Measurements from ENCODE around the gene MAVS. TPM values are rescaled to one million over a fixed set of nuclear protein-coding genes. Genes with fewer than 3 reads are reported as not detected.

Gene MAVS
- total RNA-seq, 2 donors from 2014 or later: 35.2 to 42.1 TPM

- Histone ChIP-seq H3K27ac (no peak overlapping the region), H3K27me3 (replicated peaks; ENCODE audit: insufficient read depth) (no peaks in the 10 kb centered on the region), H3K36me3 (peaks cover 49% of the 10 kb centered on the region), H3K9me3 (no peaks in the 10 kb centered on the region), H3K4me1 (ENCODE audit: control insufficient read depth in 1 of 2, low read depth in 2 of 2) (no peaks in the 10 kb centered on the region), H3K4me3 (no peak overlapping the region)
- DNase-seq (ENCODE audit: low spot score) (no peak), ATAC-seq (ENCODE audit: insufficient number of reproducible peaks, low FRiP score, low read depth) (no peak)
- TF ChIP-seq CTCF (IDR thresholded peaks at IDR 0.05): no peak
Observed at GRCh38 chr20:3866464-3866863, 19.8 kb downstream of the MAVS start.

GRCh38 chr20:3867802-3868201, 21.2 kb downstream of the MAVS start:
- Histone ChIP-seq H3K9me3 (no peaks in the 10 kb centered on the region), H3K36me3 (peaks cover 35% of the 10 kb centered on the region), H3K4me1 (ENCODE audit: control insufficient read depth in 1 of 2, low read depth in 2 of 2) (no peaks in the 10 kb centered on the region), H3K4me3 (no peak overlapping the region), H3K27me3 (replicated peaks; ENCODE audit: insufficient read depth) (no peaks in the 10 kb centered on the region), H3K27ac (no peak overlapping the region)
- ATAC-seq (ENCODE audit: insufficient number of reproducible peaks, low FRiP score, low read depth) (no peak), DNase-seq (ENCODE audit: low spot score) (no peak)
- no peak for TF ChIP-seq CTCF (IDR thresholded peaks at IDR 0.05)

- Histone ChIP-seq H3K4me3 (no peak overlapping the region), H3K27ac (no peak overlapping the region), H3K36me3 (peaks cover 13% of the 10 kb centered on the region), H3K27me3 (replicated peaks; ENCODE audit: insufficient read depth) (no peaks in the 10 kb centered on the region), H3K4me1 (ENCODE audit: control insufficient read depth in 1 of 2, low read depth in 2 of 2) (no peaks in the 10 kb centered on the region), H3K9me3 (no peaks in the 10 kb centered on the region)
- ATAC-seq (ENCODE audit: insufficient number of reproducible peaks, low FRiP score, low read depth) (no peak), DNase-seq (ENCODE audit: low spot score) (no peak)
- no peak for TF ChIP-seq CTCF (IDR thresholded peaks at IDR 0.05)
Observed at GRCh38 chr20:3869839-3870634, 23.4 kb downstream of the MAVS start.

GRCh38 chr20:3871550-3872265, 25.1 kb downstream of the MAVS start:
- ATAC-seq (ENCODE audit: insufficient number of reproducible peaks, low FRiP score, low read depth): no peak
- TF ChIP-seq CTCF (IDR thresholded peaks at IDR 0.05): no peak
- H3K9me3 ChIP-seq: no peaks in the 10 kb centered on the region

GRCh38 chr20:3873507-3873906, 26.9 kb downstream of the MAVS start:
- Histone ChIP-seq H3K27ac (no peak overlapping the region), H3K4me1 (ENCODE audit: control insufficient read depth in 1 of 2, low read depth in 2 of 2) (no peaks in the 10 kb centered on the region), H3K36me3 (no peaks in the 10 kb centered on the region), H3K9me3 (no peaks in the 10 kb centered on the region), H3K27me3 (replicated peaks; ENCODE audit: insufficient read depth) (no peaks in the 10 kb centered on the region), H3K4me3 (no peak overlapping the region)
- TF ChIP-seq CTCF (IDR thresholded peaks at IDR 0.05): no peak
- ATAC-seq (ENCODE audit: insufficient number of reproducible peaks, low FRiP score, low read depth) (no peak), DNase-seq (ENCODE audit: low spot score) (no peak)

More at GRCh38 chr20:3871550-3872265, 25.1 kb downstream of the MAVS start:
- H3K4me1 ChIP-seq (ENCODE audit: control insufficient read depth in 1 of 2, low read depth in 2 of 2): no peaks in the 10 kb centered on the region
- H3K36me3 ChIP-seq: no peaks in the 10 kb centered on the region
- H3K27ac ChIP-seq: no peak overlapping the region
- H3K4me3 ChIP-seq: no peak overlapping the region
- no peaks in the 10 kb centered on the region for H3K27me3 ChIP-seq (replicated peaks; ENCODE audit: insufficient read depth)
- no peak for DNase-seq (ENCODE audit: low spot score)

All from thoracic aorta (tissue), 2 donors.